Measurements from ENCODE around the gene REEP6. TPM values are rescaled to one million over a fixed set of nuclear protein-coding genes. Genes with fewer than 3 reads are reported as not detected.
A peak's percentile ranks its signal among the peaks of the same experiment; 100 is the strongest.

The REEP6 gene
- total and polyA plus RNA-seq, 2 of the 4 experiments (the other 2 are of a cell fraction) = 1.3 to 2.2 TPM

- Histone ChIP-seq H3K27me3 (ENCODE audit: control insufficient read depth, insufficient read depth, low read length) (peaks cover 69% of the 10 kb centered on the region), H3K79me1 (ENCODE audit: low read depth in 1 of 2, low read length in 2 of 2) (peaks cover 0 to 13% of the 10 kb centered on the region in 2 experiments; a peak in 1 of 4 replicates), H3K4me3 (ENCODE audit: insufficient read depth, low read depth, low read length) (0 out of 2 replicates have a peak overlapping the region, but pooled peaks have one; percentile 5), H3K23ac (ENCODE audit: low read depth, low read length) (no peak overlapping the region), H3K9me1 (ENCODE audit: insufficient read depth, low read length) (no peaks in the 10 kb centered on the region), H4K20me1 (ENCODE audit: insufficient read depth, low read length) (peaks cover 81% of the 10 kb centered on the region), H2BK15ac (ENCODE audit: low read depth, low read length) (no peak overlapping the region), H4K8ac (ENCODE audit: low read depth in 2 of 2, low read length in 2 of 2) (no peak overlapping the region), H3K4me1 (ENCODE audit: control insufficient read depth, insufficient read depth, low read length) (peaks cover 21% of the 10 kb centered on the region), H3K9ac (ENCODE audit: low read depth, low read length) (no peak overlapping the region), H3K36me3 (ENCODE audit: control insufficient read depth, insufficient read depth, low read length) (no peaks in the 10 kb centered on the region), H4K5ac (ENCODE audit: low read depth, low read length) (no peak overlapping the region), H3K18ac (ENCODE audit: low read depth, low read length) (no peak overlapping the region), H3K27ac (ENCODE audit: insufficient read depth, low read length) (no peak overlapping the region), H2AK5ac (ENCODE audit: low read depth, low read length) (no peak overlapping the region), H4K91ac (ENCODE audit: insufficient read depth, low read depth, low read length) (no peak overlapping the region), H3K4ac (ENCODE audit: low read depth, low read length) (no peak overlapping the region), H2BK5ac (ENCODE audit: low read depth, low read length, poor library complexity, severe bottlenecking) (no peak overlapping the region), H3K9me3 (ENCODE audit: control insufficient read depth, insufficient read depth, low read length) (no peaks in the 10 kb centered on the region; the same call in 1 of the 2 replicates), H2AFZ (replicated peaks; ENCODE audit: low read length, poor library complexity) (no peak overlapping the region), H3K4me2 (ENCODE audit: low read depth, low read length) (peak overlapping the region; percentile 5; the same call in 1 of the 2 replicates), H2BK20ac (ENCODE audit: low read depth, low read length) (no peak overlapping the region), H3K56ac (ENCODE audit: extremely low read depth, insufficient read depth, low read length) (no peak overlapping the region), H2BK120ac (ENCODE audit: low read depth, low read length) (no peak overlapping the region), H3K14ac (replicated peaks; ENCODE audit: low read depth, low read length) (no peak overlapping the region), H2AK9ac (replicated peaks; ENCODE audit: low read depth, low read length, poor library complexity) (no peak overlapping the region)
- WGBS, 2 experiments (ENCODE audit: extremely low coverage in 2 of 2, insufficient read length in 1 of 2) = 4% methylated on average over 40 of the region's 47 CpGs; no CpG with 5 or more reads in 1 of the 2 experiments
- no TSS peak for BruUV-seq (replicated peaks)
- CTCF ChIA-PET = no interaction called here
- intact Hi-C loops (cut with micrococcal nuclease) (no loop called here), in situ Hi-C loops (cut with MboI; ENCODE audit: low sequenced_read_pairs) (no loop called here), dilution Hi-C loops (cut with HindIII; ENCODE audit: low sequenced_read_pairs, unreplicated experiment) (no loop called here)
- POLR2A ChIA-PET (ENCODE audit: unreplicated experiment) = interaction anchor here (0.6 kb wide), 1 partner anchor 102 kb away, joined by 3 read pairs; no protein-coding TSS in a partner anchor
- peak; percentile 27 for ATAC-seq (ENCODE audit: low read depth)
- TF ChIP-seq RAD21 (IDR thresholded peaks at IDR 0.05; ENCODE audit: low read length) (no peak), CEBPB (IDR thresholded peaks at IDR 0.05; ENCODE audit: low read depth, low read length) (no peak), MAZ (IDR thresholded peaks at IDR 0.05; ENCODE audit: borderline replicate concordance, low read depth, low read length) (no peak), CHD1 (IDR thresholded peaks at IDR 0.05; ENCODE audit: low read depth, low read length) (no peak), NFE2L2 (IDR thresholded peaks at IDR 0.05; ENCODE audit: low read depth, low read length) (no peak), CTCF (conservative IDR thresholded peaks at IDR 0.05; ENCODE audit: low read depth, low read length) (0 out of 2 replicates have a peak, but pooled peaks have one; percentile 6)
- peak; percentile 37 for DNase-seq
Observed at GRCh38 chr19:1468821-1469254, 22.1 kb upstream of the REEP6 start.
